Right renal cortex interstitium (tissue), 3 donors: Measurements from ENCODE around the gene HGS. TPM values are rescaled to one million over a fixed set of nuclear protein-coding genes. Genes with fewer than 3 reads are reported as not detected.
A peak's percentile ranks its signal among the peaks of the same experiment; 100 is the strongest.

Source experiments
- DNase-seq, 3 donors: peaks; one replicate each; pipeline ENCODE4 v3.0.0-alpha.2; 2013; ENCODE audit warnings: low read depth in 3 of 3, low spot score in 2 of 3
- polyA plus RNA-seq, 3 donors: library from polyadenylated mRNA; unstranded; fragments of 120-200 nt; gene quantifications; one replicate each; pipeline ENCODE4 v1.2.1, GENCODE V29; 2013; ENCODE audit not compliant: insufficient read length in 3 of 3

HGS gene
- polyA plus RNA-seq, 3 donors = 83.0 to 88.6 (median 86.7) TPM

DNA sequence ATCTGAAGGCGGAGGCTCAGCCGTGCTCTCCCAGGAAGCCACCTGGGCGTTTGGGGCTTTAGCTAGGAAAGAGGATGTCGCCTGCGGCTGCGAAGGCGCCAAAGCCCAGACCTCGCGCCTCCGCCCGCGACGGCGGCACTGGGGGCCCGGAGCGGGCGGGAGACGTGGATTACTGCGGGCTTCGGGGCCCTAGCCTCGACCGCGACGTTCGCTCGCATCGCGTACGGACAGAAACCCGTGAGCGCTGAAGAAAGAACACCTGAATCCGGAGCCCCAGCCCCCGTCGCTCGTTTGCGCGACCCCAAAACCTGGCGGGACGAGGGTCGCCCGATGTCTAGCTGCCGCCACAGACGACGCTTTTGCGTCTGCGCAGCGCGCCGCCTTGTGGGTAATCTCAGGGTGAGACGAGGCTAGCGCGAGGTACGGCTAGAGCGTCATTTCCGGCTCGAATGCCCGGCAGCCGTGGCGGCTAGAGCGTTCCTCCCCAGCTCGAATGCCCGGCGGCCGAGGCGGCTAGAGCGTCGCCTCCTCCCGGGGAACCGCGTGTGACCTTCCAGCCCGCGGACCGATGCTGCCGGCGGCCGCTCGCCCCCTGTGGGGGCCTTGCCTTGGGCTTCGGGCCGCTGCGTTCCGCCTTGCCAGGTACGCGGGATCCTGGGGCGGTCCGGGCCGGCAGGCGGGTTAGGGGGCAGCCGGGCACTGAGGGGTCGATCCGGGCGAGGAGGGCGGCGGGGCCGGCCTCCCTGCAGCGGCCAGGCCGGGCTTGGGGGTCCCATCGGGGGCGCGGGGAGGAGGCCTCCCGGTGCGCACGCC is 19.3 kb downstream of the HGS start, which contains the start of gene MRPL12:
TSS of gene MRPL12 (plus strand) at position 434 of the 813 bp plus-strand sequence. CDS start at position 569, 135 bp downstream.
- peak; percentile 82 to 90 (median 83) for DNase-seq

DNA sequence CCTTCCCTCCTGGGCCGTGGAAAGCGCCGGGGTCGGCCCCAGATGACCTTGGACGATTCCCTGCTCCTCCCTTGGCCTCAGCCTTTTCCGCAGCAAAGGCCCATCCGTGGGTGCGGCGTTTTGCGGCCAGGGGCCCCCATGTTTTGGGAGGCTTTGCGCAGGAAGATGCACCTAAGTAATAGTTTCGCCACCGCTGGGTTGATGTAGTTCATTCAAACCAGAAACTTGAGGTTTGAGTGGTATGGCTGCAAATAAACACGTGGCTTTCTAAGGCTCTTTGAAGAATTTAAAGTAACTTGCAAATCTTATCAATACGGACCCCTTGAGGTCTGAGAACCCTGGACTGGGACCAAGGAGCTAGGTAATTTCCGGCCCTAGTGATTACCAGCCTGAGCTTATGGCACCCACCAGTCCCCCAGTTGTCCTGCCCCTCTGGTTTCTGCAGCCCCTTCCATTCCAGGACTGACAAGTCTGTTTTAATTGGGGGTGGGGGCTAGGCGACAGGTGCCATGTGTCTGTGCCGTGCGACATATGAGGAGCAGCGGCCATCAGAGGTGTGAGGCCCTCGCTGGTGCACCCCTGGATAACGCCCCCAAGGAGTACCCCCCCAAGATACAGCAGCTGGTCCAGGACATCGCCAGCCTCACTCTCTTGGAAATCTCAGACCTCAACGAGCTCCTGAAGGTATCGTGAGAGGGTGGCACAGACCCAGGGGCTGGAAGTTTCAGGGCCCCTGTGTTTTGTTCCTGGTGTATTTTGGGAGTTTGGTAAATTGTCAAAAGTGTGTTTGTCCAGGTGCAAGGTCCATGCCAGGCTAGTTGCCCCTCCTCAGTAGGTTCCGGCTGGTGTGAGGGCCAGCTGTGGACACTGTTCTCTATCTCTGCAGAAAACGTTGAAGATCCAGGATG is 20.2 kb downstream of the HGS start:
- no peak for DNase-seq

DNA sequence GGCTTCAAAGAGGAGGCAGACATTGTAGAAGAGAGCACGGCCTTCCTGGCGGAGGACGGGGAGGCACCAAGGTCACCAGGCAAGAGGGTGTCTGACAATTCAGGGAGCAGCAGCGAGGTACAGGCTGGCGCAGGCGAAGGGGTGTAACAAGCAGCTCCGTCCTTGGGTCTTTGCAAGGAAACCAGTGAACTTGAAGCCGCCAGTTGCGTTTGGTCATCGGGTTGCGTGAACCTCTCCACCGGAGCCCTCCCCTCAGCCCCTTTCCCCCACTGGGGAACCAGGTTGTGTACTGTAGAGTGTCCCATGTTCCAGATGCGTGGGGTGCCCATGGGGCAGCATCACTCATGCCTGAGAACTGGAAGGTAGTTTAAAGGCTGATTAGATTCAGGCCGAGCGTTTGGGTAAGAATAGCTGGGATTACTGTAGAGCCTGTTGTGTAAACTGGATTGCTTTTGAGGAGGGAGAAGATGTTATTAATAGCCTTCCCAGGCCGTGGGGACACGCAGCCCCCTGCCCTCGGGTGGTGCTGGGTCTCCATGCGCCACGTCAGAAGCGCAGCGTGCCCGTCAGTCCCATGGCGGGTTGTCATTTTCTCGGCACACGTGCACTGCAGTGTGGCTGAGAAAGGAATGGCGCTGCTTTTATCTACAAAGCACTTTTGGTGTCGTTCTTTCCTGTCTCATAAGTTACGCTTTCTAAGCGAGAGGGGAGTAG is 21.9 kb downstream of the HGS start:
- no peak for DNase-seq

DNA sequence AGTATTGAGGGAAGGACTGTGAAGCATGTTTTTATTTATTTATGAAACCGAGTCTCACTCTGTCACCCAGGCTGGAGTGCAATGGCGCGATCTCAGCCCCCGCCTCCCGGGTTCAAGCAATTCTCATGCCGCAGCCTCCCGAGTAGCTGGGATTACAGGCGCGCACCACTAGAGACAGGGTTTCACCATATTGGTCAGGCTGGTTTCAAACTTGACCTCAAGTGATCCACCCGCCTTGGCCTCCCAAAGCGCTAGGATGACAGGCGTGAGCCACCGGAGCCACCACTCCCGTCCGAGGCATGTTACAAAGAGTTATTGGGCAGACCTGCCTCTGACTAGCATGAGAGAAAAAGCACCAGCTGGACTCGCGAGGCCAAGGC is 22.4 kb downstream of the HGS start:
- DNase-seq = no peak

DNA sequence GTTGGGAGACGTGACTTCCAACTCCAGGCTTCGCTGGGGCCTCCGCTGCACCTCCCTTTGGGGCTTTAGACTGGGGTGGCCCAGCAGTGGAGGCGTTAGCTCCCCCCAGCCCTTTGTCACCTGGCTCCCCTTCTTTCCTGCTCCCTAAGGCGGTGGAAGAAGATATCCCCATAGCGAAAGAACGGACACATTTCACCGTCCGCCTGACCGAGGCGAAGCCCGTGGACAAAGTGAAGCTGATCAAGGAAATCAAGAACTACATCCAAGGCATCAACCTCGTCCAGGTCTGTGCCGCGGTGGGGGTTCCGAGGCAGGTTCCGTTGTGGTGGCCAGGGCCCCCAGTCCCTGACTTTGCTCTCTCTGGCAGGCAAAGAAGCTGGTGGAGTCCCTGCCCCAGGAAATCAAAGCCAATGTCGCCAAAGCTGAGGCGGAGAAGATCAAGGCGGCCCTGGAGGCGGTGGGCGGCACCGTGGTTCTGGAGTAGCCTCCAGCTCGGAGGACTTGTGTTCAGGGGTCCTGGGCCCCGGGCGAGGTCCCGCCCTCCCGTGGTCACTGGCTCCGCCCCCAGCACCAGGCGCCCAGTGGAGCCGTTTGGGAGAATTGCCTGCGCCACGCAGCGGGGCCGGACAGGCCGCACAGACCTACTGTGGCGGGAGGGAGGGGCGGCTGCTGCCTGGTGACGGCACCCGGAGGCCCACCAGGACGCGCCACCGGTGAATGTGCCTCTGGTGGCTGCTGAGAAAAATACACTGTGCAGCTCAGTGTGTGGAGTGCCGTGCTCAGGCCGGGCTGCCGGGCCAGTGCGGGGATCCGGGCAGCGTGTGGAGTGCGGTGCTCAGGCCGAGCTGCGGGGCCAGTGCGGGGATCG is 23.2 kb downstream of the HGS start:
- DNase-seq = no peak

DNA sequence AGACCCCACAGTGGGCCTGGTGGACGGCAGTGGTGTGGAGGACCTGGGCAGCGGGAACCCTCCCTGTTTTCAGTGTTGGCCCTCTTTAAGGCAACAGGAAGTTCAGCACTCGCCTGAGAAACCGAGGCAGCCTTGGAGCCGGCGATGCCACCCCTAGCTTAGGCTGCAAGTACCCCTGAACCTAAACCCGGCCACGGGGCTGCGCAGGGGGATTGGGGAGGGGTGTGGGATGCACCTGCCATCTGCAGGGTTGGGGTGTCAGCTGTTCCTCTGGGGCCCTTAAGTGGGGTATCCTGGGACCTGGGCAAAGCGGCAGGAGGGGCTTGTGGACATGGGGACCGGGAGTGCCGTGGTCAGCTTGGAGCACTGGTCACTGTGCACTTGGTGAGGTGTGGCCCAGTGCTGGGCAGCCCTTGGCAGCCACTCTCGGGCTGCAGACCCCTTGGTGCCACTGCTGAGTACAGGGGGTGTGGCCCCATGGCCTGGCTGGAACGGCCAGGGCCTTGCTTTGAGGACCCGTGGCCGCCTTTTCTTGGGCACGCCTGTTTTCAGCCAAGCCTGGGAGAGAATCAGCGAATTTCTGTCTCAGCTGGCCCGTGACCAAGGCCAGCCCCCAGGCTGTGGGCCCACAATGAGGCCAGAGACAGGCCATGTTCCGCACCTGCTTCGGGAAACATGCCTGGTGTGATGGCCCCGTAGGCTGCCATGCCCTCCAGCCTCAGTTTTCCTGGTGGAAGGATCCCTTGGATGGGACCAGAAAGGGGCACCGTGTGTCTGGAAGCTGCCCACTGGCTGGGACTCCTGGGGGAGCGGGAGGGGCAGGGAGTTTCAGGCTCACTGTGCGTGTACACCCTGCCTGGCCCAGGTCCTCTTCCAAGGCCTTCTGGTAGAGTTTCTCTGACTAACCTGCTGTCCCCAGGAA is 24.2 kb downstream of the HGS start:
- DNase-seq = no peak

DNA sequence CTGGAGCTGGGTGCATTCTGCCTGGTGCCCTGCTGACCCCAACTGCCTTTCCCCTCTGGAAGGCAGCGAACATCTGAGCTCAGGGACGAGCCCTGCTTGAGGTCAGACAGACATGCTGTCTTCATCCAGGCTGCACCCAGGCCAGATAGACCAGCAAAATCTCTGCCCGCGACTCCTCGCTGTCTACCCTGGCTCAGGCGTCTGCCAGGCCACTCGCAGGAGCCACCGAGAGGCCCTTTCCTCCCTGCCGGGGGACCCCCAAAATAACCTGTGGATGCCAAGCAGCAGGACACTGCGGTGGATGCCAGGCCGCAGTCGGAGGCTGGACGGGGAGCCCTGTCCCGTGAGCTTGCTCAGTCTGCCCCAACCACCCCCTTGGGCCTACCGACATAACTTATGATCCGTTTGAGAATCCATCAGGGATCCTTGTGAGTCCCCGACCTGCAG is 25.0 kb downstream of the HGS start:
- no peak for DNase-seq

DNA sequence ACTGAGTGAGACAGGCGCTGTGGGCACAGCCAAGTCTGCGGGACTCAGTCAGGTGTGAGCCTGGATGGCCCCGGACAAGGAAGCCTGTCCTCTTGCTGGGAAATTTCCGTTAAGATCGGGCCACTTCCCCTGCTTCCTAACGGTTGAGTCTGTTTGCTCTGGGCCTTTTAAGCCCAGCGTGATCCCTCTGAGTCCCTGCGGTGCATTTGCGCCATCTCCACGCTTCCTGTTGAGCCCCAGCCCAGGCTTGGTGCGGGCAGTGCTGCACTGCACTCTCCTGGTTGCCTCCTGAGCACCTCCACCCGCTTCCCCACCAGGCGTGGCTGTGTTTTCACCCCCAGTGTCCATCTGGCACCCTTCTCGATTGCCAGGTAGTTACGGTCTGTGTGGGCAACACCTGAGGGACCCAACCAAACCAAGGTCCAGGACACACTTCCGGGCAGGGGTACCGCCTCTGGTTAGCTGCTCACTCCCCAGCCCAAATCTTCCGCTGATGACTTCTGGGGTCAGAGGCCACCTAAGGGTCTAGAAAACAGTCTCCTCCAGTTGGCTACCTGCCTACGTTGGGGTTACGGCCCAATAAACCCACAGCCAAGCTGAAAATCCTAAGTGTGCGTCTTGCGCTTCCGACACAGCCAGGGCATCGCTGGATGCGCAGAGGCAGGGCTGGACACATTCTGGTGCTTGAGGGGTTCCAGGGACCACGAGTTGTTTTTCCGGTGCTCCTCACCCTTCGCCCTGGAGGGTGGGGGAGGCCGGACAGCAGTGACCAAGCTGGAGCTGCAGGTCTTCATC is 26.9 kb downstream of the HGS start:
- DNase-seq = no peak

DNA sequence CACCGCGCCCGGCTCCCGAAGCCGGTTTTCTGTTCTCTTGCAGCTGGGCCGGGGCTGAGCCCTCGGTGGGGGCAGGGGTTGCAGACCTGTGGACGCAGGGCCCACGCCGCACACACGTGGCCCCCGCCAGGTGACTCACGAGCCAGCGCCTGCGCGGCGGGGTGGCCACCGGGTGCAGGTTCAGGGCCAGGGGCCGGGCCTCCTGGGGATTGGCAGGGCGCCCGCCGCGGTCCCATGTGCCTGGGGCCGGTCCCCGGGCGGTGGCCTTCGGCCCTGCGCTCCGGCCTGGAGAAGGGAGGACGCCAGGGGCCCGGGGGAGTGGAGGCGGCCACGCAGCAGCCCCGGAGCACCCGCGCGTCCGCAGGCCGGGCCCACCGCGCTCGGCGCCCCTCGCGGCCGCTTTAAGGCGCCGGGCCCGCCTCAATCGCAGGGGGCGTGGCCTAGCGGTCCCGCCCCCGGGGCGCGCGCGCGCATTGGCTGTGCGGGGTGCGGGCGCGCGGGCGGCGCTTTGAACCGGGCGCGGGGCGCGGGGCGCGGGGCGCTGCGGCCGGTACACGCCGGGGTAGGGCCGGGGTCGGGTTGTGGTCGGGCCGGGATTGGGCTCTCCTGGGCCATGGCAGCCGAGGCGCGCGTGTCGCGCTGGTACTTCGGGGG is 28.1 kb downstream of the HGS start, which contains the start of gene SLC25A10:
TSS of gene SLC25A10 (plus strand) at position 471 of the 654 bp plus-strand sequence. CDS start at position 614, 143 bp downstream.
- no peak for DNase-seq

DNA sequence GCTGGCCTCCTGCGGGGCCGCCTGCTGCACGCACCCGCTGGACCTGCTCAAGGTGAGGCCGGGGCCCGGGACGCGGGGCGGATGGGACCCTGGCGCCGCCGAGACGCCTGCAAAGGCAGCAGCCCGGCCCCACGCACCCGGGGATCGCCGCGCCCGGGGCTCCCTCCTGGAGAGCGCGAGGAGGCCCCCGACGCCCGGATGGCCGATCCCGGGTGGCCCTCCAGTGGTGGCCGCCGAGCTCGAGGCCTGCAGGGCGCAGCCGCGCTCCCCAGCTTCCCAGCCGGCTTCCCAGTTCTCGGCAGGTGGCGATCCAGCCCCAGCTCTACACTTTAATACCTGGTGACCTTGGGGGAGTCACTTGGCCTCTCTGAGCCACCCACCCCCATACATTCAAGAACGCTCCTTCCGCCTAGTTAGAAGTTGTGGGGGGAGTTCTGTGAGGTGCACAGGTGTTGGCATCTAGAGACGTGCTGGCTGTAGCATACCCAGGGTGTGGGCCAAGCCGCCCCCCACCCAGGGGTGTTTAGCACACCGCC is 28.7 kb downstream of the HGS start:
- DNase-seq = no peak

DNA sequence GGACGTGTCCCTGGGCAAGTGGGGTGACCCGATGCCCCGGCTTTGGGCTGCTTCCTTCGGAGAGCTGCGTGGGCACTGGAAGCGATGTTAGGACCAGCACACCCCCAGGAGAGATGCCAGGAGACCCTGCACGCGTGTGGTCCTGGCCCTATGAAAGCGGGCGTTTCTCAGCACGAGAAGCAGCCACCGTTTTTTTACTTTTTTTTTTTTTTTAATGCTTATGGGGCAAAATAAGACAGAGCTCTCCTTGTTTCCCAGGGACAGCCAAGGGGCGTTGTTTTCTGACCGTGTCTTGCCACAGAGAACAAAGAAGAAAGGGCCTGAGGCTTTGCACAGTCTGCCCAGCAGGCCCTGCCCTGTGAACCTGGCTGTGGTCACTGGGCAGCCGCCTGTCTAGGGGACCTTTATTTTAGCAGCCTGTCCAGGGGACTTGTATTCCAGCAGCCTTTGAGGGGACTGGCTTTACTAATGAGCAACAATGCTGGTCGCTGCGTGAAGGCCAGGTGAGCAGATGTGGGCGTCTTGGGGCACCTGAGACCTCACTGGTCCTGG is 29.3 kb downstream of the HGS start:
- DNase-seq = no peak

DNA sequence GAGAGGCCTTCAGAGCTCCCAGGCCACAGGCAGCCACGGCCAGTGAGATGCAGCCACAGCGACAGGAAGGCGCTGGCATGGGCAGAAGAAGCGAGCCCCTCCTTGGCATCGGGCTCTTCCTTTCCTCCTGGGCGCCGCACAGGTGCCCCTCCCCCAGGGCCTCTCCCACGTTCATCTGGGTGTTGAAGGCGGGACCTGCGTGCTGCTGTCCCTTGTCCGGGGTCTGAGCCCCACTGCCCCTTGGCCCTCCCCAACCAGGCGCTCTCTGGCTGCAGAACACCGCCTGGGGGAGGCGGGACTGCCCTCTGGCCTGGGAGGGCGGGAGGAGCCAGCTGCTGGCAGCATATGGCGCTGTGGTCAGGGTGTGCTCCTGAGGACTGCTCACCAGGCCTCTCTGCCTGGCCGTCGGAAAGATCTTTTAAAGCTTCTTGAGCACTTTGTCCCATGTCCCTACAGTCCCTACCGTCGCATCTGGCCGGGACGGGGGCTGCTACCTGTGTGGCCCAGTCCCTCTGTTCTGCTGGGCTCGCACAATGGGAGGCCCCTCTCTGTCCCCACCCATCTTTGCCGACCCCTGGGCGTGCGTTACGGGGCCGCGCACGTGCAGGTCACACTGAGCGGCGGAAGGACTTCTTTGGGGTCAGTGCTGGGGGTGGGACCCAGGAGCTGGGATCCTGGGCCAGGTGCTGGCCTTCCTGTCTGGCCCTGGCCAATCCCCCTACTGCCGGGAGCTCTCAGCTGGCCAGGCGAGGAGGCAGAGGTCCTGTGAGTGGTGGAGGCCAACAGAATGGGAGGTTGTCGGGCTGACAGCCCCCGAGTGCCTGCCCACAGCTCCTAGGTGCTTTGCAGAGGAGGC is 30.0 kb downstream of the HGS start:
- DNase-seq = no peak

DNA sequence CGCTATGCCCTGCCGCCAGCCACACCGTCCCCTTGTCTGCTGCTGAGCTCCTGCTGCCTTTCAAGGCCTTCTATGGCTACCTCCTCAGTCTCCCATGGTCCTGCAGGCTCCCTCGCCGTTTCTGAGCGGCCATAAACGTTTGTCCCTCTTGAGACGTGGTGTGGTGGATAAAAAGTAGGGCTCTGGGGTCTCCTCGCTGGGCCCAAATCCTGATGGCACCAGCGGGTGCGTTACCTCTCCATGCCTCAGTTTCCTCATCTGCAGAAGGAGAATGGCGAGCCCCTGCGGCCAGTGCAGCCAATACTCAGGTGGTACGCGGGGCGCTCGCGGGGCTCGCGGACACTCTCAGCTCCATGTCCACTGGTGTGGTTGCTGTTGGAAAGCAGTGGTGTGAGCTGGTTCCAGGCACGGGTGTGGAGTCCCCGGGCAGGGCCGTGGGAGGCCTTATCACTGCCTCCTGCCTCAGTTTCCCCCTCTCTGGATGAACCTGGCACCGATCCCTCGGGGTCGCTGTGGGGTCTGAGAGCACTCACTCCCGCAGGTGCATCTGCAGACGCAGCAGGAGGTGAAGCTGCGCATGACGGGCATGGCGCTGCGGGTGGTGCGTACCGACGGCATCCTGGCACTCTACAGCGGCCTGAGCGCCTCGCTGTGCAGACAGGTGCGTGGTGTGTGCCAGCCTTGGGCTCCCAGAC is 30.7 kb downstream of the HGS start:
- DNase-seq = no peak

DNA sequence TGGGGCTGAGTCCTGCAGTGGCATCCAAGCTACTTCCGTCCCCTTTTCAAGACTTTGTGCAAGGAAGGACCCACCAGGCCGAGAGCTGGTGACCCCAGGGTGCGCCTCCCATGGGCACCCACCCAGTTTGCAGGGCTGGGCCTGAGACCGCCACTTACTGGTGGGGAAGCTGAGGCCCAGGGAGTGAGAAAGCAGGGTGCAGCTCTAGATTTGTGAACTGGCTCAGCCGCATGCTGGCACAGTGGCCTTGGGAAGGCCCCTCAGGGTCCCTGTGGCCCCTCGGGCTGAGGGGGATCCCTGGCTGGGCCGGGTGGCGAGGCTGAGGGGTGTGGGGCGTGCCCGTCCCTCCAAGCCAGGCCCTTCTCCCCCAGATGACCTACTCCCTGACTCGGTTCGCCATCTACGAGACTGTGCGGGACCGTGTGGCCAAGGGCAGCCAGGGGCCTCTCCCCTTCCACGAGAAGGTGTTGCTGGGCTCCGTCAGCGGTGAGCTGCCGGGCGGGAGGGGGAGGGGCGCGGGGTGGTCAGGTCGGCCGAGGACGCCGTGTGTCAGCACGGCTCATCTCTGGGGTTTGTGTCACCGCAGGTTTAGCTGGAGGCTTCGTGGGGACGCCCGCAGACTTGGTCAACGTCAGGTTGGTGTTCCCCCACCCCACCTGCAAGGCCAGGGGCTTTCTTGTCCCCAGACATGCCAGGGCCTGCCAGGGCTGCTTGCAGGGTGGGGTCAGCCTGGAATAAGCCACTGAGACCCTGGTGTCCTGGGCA is 31.5 kb downstream of the HGS start:
- DNase-seq = no peak
